Activated CD8-positive, alpha-beta memory T cell treated with anti-CD3 and anti-CD28 coated beads, Interleukin-2, amount 50 U/mL, for 24 hours (primary cell): Measurements from ENCODE around the gene EYA2.
"Not testable (repeated sequence)": the region's sequence is repeated elsewhere in the genome, so short reads cannot be mapped to it uniquely, and the experiment has no call there.

Experiments used
- DNase-seq: peaks from one replicate; pipeline ENCODE4 v3.0.0-alpha.2; 2020; ENCODE audit errors: extremely low read depth

EYA2 gene

DNA sequence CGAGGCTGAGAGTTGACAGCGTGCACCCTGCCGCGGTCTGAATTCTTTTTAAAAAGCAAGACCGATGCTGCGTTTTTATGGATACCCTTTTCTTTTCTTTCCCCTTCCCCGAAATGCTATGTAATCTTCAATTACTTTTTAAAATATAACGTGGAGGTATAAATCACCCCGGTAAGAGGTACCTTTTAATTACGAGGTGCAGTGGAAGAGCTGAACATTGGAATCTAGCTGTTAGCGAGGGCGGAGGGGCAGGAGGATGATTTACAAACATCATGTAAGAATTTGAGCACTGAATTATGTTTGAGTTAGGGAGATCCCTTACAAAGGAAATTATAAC is 1.2 kb downstream of the EYA2 start:
- no peak for DNase-seq

DNA sequence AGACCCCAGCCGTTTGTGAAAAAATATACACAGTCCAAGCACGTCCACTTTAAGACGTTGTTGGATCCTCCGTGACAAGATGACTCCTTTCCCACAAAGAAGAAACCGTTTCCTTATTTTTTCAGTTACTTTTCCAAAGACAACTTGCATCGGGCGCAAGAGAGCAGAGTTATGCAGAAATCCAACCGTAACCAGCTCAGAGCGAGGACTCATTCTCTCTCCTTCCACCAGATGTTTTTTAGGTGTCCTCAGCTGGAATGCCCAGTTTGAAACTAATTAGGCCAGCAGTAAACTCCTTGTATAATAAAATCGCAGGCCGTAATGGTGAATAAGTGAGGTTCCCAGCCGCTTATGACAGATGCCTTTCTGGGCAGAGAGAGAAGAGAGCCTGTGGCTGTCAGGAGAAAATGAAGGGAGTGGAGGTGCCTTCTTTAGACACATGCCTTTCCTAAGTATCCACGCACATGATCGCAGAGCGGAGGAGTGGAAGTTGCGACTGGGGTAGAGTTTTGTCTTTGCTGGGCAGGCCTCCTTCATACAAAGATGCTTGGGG is 2.8 kb downstream of the EYA2 start:
- no peak for DNase-seq

DNA sequence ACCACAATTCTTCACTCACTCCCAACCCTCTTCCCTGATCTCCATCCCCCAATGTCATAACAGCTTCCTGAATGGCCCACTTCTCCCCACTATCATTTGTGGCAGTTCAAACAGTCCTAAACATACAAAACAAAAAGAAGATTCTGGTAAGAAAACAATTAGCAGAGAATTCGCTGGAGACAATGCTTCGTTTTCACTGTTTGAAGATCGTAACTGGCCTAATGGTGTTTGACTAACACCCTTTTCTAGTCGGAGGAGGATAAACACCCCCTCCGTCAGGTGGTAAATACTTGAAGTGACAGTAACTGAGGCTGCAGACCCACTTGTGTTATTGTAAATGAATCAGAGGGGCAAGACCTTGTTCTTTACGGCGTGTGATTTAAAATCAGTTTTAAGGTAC is 3.8 kb downstream of the EYA2 start:
- DNase-seq, result no peak

DNA sequence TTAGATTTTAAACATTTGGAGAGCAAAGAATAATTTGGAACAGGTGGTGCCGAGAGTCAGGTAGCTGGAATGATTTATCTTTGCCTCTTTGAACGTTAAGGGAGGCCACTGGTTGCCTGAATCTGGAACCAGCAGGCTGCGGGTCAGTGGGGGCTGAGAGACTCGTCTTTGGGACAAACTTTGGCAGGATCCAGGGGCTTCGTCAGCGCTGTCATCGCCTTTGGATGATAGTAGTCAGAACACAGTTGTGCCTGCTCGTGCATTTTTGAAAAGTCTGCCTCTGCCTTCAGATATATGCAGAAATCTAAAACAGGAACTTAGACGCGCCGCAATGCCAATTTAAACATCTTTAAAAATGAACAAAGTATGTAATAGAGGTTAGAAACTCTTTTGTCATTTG is 5.0 kb downstream of the EYA2 start:
- DNase-seq, result no peak

DNA sequence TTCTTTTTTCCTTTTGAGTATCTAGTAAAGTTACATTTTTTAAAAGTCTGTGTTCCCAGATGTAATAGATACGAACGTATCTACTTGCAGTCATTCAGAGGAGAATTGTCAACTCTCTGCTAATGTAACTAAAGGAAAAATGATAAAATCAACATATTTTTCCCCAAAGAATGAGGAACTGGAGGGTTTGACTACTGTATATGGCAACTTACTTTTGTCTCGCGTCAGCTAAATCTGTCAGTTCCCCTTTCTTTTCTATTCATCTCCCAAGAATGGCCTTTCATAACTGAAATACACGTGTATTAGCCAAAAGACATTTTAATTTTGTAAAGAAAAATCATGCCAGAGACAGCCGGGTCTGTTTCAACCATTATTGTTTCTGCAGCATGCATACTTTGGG is 5.4 kb downstream of the EYA2 start:
- no peak for DNase-seq

DNA sequence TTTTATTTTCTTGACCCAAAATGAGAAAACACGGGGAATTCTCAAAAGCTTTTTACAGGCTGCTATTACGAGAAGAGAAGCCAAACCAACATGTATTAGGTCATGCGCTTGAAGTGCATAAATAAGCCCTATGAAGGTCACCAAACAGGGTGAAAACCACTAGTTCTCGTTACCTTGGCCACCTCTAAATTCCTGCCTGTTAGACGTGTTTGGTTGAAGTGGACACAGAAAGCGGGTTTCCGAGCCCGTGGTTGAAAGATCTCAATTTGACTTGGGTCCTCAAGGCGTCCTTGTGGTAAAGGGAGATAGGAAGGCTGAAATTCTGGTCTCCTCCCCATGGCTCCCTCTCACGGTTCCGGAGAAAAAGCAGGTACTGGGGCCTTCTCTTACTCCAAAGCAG is 6.2 kb downstream of the EYA2 start:
- DNase-seq, result no peak

DNA sequence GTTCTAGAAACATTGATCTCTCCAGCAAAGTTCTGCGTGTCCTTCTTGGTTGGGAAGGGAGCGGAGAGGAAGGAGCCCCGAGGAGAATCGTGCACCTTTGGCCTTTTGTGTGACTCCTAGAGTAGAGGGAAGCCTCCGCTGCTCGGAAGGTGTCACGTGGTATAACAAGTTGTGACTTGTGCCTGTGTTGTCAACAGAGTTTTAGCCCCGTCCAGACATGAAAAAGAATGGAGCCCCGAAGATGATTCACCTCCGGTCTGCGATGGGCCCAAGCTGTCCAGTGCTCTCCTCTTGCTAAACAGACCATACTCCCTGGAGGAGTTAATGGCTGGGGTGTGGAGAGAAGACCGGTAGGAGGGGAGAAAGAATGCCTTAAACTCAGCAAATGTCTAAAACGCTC is 7.0 kb downstream of the EYA2 start:
- no peak for DNase-seq

DNA sequence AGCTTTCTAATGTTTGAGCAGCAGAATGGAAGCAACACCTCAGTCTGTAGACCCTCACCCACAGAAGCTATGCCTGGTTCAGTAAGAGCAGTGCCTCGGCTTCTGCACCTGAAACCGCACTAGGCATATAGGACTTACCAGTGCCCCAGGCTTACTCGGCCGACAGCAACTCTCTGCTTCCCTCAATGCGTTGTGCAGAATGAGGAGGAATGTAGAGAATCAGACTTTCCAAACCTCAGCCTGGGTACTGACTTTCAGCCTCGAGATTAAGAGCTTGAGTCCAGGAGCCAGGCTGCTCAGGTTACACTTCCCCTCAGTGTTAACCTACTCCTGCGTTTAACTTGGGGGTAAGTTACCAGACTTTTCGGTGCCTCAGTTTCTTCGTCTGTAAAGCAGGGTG is 8.6 kb downstream of the EYA2 start:
- no peak for DNase-seq

DNA sequence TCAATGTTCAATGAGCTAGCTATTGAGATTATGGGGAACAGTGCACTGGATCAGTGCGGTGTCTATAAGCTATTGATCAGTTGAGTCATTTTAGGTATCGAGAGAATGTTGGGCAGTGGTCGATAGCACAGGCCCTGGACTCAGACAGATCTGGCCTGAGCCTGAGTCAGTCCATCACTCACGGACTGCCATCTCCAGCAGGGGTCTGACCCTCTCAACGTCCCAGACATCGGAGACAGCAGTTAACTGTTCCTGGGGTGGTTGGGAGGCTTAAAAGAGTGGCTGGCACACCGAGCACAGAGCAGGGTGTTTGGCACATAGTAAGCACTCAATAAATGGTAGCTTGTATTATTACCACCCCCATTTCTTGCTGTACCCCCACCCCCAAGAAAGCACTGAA is 9.3 kb downstream of the EYA2 start:
- DNase-seq, result no peak

DNA sequence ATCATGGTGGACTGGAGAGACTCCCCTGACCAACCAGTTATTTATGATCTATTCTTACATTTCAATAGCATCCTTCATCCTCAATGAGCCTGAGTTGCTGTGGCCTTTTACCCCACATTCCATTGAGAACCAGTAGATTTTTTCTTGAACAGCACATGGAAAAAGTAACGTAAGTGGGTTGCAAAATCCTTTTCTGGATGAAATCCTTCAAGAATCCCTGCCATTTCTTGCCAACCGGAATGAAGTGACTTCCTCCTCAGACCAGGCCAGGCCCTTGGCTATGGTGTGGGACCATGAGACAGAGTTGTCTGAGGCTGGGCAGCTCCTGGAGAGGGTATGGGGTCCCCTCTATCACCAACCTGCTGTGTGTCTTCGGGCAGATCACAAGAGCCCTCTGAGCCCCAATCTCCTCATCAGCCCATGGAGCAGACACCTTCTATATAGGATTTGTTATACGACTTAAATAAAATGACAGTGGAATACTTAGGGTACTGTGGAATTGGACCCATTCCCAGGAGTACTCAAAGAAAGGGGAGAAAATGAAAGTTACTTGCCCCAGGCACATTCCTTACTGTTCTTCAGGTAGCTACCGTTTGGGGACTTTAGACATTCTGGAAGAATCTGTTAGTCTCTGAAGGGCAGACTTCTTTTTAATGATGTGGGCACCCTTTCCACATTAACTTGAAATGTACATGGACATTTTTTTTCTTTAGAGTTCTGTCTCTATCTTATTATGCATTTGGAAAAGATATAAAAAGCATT is 10.9 kb downstream of the EYA2 start:
- DNase-seq, result no peak

DNA sequence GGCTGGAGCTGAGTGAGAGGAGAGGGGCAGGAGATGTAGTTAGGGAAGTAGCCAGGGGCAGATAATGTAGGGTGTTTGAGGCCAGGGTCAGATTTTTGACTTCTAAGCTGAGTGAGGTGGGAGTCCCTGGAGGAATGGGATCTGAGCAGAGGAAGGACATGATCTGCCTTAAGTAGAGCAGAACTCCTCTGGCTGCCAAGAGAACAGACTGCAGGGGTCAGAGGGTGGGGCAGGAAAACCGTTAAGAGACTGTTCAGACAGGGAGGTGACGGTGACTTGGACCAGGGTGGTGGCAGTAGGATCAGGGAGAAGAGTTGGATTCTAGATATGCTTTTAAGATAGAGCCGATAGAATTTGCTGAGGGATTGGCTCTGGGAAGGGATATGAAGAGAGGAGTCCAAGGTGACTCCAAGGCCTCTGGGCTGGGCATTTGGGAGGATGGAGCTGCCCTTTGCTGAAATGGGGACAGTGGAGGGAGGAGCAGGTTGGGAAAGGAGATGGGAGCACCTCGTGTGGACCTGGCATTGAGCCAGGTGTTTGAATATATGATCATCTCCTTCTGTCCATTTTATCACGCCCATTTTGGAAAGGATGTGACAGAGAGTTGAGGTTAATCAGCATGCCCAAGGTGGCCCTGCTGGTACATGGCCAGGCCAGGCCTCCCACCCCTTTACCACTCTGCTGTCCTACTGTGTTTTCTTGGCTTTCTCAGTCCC is 18.8 kb downstream of the EYA2 start:
- no peak for DNase-seq

DNA sequence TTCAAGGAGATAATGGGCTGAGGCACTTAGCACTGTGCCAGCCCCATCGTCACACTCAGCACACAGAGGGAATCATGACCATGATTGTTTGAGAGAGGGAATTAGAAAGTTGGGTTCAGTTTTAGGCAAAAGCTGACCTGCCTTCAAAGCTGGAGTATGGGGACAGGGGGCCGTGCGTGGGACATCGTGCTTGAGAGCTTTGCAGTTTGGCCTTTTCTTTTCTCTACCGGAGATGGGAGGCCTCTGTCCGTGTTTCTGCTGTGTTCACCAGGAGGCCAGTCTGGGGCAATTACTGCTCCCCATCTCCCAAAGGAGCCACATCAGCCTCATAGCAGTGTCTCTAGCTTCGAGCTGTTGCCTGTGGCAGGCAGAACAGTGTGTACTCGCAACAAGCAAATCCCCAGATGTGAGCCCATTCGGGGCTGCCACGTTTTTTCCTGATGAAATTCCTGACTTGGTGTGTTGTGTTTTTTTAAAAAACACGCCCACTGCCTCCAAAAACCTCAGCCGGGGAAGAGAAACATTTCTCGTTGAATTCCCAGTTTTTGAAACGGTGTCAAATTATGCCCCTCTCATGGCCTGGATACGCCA is 20.2 kb downstream of the EYA2 start:
- no peak for DNase-seq

DNA sequence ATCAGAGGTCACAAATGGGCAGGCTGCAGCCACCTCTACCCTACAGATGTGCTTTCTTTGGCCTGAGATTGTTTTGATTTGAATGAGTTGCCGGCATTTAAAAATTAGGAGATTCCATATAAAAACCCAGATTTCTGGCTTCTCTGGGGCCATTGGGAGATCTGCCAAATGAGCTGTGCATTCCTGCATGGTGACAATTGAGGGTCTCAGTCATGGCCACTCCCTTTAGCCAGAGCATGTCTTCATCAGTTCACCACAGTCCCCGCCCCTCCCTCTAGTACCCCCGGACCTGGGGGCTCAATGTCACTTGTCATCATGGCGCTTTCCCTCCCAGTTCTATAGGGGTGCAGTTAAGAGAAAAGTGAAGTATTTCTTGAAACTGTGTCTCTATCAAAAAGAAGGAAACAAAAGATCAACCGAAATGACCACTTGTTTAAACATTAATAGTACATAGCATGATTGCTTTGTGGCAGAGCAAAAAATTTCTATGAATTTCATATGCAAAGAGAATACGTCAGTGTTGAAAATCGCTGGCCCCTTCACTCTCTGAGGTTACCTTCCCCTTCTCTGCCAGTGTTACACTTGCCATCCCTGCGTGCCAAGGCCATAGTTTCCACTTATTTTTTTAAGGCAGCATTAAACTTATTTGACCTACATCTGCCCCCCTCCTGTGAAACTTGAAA is 21.1 kb downstream of the EYA2 start:
- DNase-seq, result no peak

DNA sequence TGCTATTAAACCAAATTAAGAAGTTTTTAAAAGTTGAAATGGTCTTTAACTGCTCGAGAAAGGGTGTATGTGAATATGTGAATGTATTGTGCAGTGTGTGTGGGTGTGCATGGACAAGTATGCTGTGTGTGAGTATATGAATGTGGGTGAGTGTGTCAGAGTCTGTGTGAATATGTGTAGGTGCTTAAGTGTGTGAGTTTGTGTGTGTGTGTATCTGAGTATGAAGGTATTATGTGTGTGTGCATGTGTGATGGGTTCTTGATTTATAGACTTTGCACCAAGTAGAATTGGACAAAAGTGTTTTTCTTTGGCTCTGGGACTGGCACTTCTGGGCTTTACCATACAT is 21.6 kb downstream of the EYA2 start:
- DNase-seq, result no peak

DNA sequence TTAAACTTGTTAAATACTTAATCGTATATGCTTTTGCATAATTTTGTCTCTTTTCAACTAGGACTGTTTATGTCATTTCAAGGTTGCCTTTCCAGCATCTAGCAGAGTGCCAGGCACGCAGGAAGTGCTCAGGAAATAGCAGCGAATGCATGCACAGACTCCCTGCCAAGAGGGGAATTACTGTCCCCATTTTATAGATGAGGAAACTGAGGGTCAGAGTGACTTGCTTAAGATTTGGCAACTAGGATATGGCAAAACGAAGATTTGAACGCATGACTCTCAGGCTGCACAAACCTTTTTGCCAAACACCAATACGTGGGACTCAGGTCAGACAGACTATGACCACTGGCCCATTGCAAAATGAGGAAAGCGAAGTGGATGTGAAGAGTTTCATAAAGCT is 22.5 kb downstream of the EYA2 start:
- no peak for DNase-seq

DNA sequence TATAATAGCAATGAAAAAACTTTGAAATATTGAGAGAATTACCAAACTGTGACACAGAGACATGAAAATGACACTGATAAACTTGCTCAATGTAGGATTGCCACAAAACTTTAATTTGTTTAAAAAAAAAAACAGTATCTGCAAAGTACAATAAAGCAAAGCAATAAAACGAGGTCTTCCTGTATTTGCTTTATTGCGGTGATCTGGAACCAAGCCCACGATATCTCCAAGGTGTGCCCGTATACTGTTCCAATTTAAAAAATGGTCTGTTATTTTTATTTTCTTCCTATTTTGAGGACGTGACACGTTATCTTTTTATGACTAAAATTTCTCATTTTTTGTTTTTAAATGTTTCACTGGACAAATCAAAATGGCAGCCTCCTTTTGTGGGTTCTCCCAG is 25.5 kb downstream of the EYA2 start:
- DNase-seq, result no peak

DNA sequence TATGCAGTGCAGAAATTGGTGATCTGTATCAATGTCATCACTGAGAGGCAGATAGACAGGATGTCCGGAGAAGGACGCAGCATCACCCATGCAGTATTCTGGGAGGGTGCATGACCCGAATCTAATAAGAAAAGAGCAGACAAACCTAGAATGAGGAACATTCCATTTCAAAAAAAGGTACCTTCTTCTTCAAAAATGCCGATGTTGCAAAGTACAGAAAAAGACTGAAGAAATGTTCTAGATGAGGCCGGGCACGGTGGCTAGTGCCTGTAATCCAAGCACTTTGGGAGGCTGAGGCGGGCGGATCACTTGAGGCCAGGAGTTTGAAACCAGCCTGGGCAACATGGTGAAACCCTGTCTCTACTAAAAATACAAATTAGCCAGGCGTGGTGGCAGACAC is 28.2 kb downstream of the EYA2 start:
- DNase-seq, result not testable (repeated sequence)

DNA sequence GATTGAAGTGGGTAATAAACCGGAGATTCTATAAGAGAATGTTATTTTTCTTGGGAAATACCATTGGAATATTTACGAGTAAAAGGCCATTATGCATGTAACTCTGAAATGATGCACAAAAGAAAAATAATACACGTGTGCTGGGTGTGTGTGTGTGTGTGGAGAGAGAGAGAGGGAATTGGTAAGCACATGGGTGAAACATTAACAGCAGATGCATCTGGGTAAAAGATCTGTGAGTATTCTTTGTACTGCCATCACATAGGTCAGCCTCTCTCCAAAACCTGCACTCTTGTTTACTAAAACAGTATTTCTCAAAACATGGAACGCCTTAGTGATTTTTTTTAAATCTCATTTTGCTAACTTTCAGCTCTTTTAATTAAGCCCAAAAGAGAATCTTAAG is 28.9 kb downstream of the EYA2 start:
- no peak for DNase-seq

DNA sequence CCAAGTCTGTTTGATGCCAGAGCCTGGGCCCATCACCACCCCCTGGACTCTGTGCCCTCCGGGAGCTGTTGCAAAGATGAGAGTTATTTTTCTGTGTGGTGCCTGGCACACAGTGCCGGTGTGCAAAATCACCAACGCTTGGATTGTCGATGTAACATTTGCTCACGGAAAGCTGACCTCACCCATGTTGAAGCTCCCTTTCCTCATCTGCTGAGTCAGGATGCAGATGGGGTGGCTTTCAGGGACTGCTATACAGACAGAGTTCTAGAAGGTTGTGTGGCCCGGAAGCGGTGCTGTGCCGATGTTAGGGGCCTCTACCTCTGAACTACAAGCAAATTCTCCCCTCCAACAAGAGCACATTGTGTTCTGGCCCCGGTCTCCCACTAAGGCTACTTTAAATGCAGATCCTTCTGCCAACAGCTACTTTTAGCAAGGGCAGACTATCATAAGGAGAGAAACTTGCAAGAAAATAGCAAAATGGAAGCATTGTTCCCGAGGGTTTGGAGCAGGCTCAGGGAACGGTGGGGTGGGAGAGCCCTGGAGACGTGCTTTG is 34.0 kb downstream of the EYA2 start:
- no peak for DNase-seq

DNA sequence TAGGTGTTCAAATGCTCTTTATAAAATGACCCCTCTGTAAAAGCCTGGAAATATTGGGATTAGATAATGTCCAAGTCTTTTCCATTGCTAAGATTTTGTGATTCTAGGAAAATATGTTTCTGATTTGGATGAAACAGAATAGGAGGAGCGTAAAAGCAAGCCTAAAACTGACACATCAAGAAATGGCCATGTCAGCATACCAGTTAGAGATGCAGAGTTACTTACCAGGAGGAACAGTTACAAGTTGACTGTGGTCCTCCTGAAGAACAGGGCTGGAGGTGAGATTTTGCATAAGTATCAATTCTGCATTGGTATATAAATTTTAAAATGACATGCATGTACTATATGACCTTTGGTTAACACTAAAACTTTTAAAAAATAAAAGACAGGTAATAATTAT is 35.3 kb downstream of the EYA2 start:
- no peak for DNase-seq

DNA sequence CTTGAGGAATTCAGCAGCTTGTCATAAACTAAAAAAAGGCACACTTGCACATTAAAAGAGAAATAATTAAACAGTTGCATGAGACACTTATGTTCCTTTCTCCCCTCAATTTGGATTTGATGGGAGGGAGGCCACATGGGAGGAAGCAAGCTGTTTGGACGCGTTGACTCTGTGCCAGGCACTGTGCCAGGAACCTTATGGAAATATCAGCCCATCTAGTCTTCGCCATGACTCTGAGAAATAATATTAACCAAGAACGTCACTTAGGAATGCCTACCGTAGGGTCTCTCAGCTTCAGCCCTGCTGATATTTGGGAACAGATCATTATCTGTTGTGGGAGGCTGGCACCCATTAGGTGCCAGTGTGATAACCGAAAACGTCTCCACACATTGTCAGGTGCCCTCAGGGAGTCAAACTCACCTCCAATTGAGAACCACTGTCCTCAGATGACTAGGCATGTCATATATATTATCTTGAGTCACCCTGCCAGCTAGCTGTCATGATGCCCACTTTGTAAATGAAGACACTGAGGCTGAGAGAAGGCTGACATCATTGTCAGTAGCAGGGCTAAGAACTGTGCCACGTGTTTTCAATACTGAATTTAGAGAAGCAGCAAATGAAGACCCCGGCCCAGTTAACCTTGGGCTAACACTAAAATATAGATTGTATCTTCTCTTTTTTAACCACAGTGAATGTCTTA is 36.1 kb downstream of the EYA2 start:
- no peak for DNase-seq

DNA sequence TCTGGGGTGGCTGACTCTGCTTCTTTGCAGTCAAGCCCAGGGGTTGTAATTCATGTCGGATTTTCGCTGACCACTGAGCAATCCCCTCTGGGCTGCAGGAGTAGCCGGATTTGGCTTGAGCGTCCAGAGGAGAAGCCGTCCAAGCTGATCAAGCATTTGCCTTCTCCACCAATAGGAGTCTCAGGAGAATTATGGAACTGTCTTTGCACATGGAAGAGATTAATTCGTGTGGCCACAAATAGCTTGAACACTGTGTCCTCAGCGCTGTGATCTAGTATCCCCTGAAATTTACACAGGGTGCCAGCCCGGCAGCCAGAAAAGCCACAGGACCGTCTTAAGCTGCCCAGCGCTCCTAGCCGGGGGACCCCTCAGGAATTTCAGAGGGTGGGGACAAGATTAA is 37.1 kb downstream of the EYA2 start:
- DNase-seq, result no peak
